Memory B cell (primary cell): ENCODE measurements around the gene TMEM161B.
"Not testable (repeated sequence)": the region's sequence is repeated elsewhere in the genome, so short reads cannot be mapped to it uniquely, and the experiment has no call there.

Experiments used
- ATAC-seq: fragments of 150-1000 bp; cut with Tn5 transposase; 2 replicates; pipeline ENCODE4 v1.10.0; 2021; ENCODE audit warnings: low read depth, mild to moderate bottlenecking, moderate library complexity
- DNase-seq, 2 donors: peaks; one replicate each; pipeline ENCODE4 v3.0.0; 2022; ENCODE audit warnings: low spot score in 2 of 2
- H3K27ac Mint-ChIP-seq: one replicate; pipeline ENCODE4 v1.8.0; 2022; ENCODE audit warnings: mild to moderate bottlenecking, moderate library complexity, mixed read lengths
- H3K27me3 Mint-ChIP-seq: one replicate; pipeline ENCODE4 v1.8.0; 2022; ENCODE audit warnings: mixed read lengths
- H3K36me3 Mint-ChIP-seq: one replicate; pipeline ENCODE4 v1.8.0; 2022; ENCODE audit warnings: mild to moderate bottlenecking, mixed read lengths
- H3K4me1 Mint-ChIP-seq: one replicate; pipeline ENCODE4 v1.8.0; 2022; ENCODE audit warnings: mixed read lengths
- H3K4me3 Mint-ChIP-seq: one replicate; pipeline ENCODE4 v1.8.0; 2022; ENCODE audit warnings: mild to moderate bottlenecking, moderate library complexity, mixed read lengths
- H3K9me3 Mint-ChIP-seq: one replicate; pipeline ENCODE4 v1.8.0; 2022; ENCODE audit warnings: mixed read lengths

TMEM161B gene

DNA sequence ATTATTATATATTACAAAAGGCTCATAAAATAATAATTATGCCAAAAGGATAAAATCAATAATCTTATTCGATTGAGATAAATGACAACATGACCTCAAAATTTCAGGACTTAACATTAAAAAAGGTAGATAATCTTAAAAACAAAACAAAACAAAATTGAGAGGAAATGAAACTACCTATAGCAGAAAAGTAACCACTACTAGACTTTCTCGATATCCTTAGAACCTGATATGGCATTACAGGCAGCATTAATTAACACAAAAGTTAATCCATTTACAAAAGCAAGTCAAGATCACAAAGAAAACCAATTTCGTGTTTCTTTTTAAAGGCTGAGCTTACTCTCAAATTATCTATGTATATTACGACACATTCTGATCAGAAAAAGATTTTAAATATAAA is 29.9 kb downstream of the TMEM161B start:
- no peak for DNase-seq

DNA sequence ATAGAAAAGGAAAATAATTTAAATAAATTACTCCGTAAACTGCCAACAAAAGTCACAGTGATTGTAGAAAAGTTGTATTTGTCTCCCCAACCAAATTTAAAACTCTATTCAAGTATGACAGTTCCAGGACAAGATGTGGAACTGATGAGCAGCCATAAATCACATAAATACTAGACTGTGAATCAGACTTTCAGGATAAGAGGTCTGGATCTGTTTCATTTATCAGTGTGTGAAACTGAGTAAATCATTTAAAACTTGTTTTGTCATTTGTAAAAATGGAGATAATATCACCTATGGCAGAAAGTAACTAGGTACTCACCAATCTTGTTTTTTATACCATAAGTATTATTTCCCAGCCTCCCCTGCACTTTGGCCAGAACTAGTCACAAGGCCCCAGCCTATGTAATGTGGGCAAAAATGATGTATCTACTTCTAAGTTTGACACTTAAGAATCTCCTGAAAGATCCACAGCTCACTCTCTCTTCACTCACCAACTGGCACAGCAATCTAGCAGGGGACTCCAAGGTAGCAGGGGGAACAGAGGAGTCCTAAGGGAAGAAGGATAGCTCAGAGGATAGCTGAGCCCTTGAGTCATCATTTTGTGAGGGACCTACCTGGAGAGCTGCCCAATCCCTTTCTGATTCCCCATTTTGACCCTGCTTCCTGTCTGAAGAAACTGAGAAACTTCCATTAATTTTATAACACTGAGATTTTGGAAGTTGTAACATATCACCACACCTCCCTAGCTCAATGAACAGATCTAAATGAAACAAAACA is 31.6 kb downstream of the TMEM161B start:
- peaks cover 13% of the 10 kb centered on the region for H3K4me1 Mint-ChIP-seq
- no peak for DNase-seq
- H3K27ac Mint-ChIP-seq: no peak overlapping the region
- H3K9me3 Mint-ChIP-seq: no peaks in the 10 kb centered on the region
- no peak overlapping the region for H3K4me3 Mint-ChIP-seq
- H3K36me3 Mint-ChIP-seq: peaks cover 31% of the 10 kb centered on the region
- H3K27me3 Mint-ChIP-seq: no peaks in the 10 kb centered on the region
- no peak for ATAC-seq

More for the DNA sequence above, 29.9 kb downstream of the TMEM161B start:
- H3K4me1 Mint-ChIP-seq: peaks cover 15% of the 10 kb centered on the region
- H3K36me3 Mint-ChIP-seq: peaks cover 24% of the 10 kb centered on the region
- no peak overlapping the region for H3K4me3 Mint-ChIP-seq
- no peak overlapping the region for H3K27ac Mint-ChIP-seq
- H3K27me3 Mint-ChIP-seq: no peaks in the 10 kb centered on the region
- ATAC-seq: no peak
- no peaks in the 10 kb centered on the region for H3K9me3 Mint-ChIP-seq

DNA sequence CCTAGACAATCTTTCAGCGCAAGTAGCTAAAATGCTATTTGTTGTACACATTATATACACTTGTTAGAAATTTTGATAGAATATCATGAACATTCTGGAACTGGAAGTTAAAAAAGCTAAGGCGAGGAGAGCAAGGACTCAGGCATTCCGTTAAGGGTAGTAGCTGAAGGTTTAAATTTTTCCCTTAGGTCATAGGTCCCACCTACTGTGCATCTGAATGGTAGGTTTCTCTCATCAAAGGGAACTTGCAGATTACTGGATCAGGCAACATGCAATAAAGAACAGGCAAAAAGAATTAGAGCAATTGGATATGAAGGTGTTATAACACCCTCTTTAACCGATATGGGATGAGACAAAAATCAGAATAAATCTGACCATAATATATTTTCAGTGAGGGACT is 32.8 kb downstream of the TMEM161B start:
- H3K9me3 Mint-ChIP-seq: no peaks in the 10 kb centered on the region
- DNase-seq: no peak
- peaks cover 8% of the 10 kb centered on the region for H3K4me1 Mint-ChIP-seq
- H3K27me3 Mint-ChIP-seq: no peaks in the 10 kb centered on the region
- H3K36me3 Mint-ChIP-seq: peaks cover 32% of the 10 kb centered on the region
- no peak for ATAC-seq
- H3K4me3 Mint-ChIP-seq: no peak overlapping the region
- H3K27ac Mint-ChIP-seq: no peak overlapping the region

DNA sequence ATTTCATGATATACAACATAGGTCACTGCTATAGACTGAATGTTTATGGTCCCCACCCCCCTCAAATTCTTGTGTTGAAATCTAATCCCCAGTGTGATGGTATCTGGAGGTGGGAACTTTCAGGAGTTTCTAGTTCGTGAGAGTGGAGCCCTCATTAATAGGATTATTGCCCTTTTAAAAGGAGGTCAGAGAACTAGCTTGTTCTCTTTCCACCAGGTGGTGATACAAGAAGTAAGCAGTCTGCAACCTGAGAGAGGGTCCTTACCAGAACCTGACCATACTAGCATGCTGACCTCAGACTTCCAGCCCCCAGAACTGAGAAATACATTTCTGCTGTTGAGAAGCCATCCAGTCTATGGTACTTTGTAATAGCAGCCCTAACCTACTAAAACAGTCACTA is 33.3 kb downstream of the TMEM161B start:
- Mint-ChIP-seq H3K9me3 (no peaks in the 10 kb centered on the region), H3K36me3 (peaks cover 36% of the 10 kb centered on the region), H3K4me3 (no peak overlapping the region), H3K27ac (no peak overlapping the region), H3K4me1 (peaks cover 8% of the 10 kb centered on the region), H3K27me3 (no peaks in the 10 kb centered on the region)
- DNase-seq: no peak
- ATAC-seq: no peak

DNA sequence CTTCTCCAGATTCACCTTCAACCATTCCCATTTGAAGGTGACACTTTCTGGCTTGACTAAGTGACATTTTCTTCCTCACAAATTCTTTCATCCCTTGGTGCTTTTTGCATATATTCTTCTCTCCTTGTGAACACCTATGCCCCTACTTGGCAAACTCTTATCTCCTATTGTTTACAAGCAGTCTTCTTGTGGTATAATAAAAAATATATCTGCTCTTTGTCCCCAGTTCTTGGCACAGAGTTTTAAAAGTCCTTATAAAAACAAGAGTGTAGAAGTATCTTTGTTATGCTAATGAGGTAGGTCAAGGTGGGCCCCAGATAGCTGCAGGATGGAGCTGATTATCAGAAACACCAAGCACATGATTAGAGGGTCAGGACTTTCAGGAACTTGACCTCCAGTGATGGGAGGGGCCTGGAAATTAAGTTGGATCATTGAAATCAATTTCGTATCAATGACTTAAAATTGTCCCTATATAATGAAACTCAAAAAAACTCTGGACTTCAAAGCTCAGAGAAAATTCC is 38.0 kb downstream of the TMEM161B start:
- no peak for ATAC-seq
- no peaks in the 10 kb centered on the region for H3K9me3 Mint-ChIP-seq
- H3K4me1 Mint-ChIP-seq: peaks cover 9% of the 10 kb centered on the region
- no peak for DNase-seq
- H3K4me3 Mint-ChIP-seq: no peak overlapping the region
- H3K27ac Mint-ChIP-seq: no peak overlapping the region
- H3K36me3 Mint-ChIP-seq: peaks cover 40% of the 10 kb centered on the region
- H3K27me3 Mint-ChIP-seq: no peaks in the 10 kb centered on the region

DNA sequence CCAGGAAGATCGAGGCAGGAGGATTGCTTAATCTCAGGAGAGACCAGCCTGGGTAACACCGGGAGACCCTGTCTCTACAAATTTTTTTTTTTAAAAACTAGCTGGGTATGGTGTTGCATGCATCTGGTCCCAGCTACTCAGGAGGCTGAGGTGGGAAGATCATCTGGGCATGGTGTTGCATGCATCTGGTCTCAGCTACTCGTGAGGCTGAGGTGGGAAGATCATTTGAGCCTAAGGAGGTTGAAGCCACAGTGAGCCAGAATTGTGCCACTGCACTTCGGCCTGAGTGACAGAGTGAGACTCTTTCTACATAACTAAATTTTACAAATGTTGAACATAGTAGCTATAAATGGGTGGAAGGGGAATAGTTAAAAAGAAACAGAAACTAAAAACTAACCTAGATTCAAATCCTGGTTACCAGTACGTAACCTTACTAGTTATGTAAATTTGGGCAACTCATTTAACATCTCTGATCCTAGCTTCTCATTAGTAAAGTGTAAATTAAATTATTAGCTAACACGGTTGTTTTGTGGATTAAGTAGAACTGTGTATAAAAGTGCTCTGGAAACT is 41.7 kb downstream of the TMEM161B start:
- no peak overlapping the region for H3K27ac Mint-ChIP-seq
- H3K4me3 Mint-ChIP-seq: no peak overlapping the region
- H3K36me3 Mint-ChIP-seq: peaks cover 23% of the 10 kb centered on the region
- ATAC-seq: no peak
- no peak for DNase-seq
- no peaks in the 10 kb centered on the region for H3K9me3 Mint-ChIP-seq
- H3K27me3 Mint-ChIP-seq: no peaks in the 10 kb centered on the region
- H3K4me1 Mint-ChIP-seq: peaks cover 9% of the 10 kb centered on the region

DNA sequence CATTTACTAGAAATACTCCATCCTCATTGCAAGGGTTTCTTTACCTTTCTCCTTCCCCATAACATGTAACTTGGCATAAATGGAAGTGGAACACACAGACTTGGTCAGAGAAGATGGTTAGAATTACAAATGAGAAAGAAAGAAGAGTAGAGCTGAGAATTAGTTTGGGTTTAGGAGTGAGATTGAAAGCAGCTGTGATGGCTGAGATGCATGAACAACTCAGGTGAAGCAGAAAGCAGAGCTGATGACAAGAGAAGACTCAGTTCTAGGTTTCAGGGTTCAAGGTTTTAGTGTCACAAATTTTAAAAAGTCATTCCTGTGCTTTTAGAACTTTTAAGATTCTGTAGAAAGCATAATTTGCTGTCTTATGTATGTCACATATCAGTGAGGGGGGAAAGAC is 54.0 kb downstream of the TMEM161B start:
- no peak overlapping the region for H3K4me3 Mint-ChIP-seq
- H3K27me3 Mint-ChIP-seq: no peaks in the 10 kb centered on the region
- ATAC-seq (no peak), DNase-seq (no peak)
- H3K36me3 Mint-ChIP-seq: peaks cover 50% of the 10 kb centered on the region
- no peaks in the 10 kb centered on the region for H3K4me1 Mint-ChIP-seq
- no peak overlapping the region for H3K27ac Mint-ChIP-seq
- no peaks in the 10 kb centered on the region for H3K9me3 Mint-ChIP-seq

DNA sequence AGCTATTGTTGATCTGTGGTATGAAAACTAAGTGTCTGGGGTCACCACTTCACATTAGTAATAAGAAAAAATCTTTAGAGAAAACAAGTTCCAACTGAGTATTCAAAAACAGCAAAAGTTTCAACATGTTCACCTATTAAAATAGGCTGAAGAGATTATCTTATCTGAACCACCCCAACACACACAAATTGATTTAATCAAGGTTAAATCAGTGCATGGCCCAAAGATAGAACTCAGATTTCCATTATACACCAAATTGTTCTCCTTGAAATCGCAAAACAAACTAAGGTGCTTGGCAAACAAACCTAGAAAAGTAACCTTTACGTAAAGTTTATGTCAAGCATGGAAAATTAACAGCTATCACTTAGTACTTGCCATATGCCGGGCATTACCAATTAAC is 61.1 kb downstream of the TMEM161B start:
- Mint-ChIP-seq H3K36me3 (peaks cover 27% of the 10 kb centered on the region), H3K4me3 (no peak overlapping the region), H3K27ac (no peak overlapping the region), H3K4me1 (no peaks in the 10 kb centered on the region), H3K9me3 (no peaks in the 10 kb centered on the region), H3K27me3 (no peaks in the 10 kb centered on the region)
- no peak for ATAC-seq
- no peak for DNase-seq

DNA sequence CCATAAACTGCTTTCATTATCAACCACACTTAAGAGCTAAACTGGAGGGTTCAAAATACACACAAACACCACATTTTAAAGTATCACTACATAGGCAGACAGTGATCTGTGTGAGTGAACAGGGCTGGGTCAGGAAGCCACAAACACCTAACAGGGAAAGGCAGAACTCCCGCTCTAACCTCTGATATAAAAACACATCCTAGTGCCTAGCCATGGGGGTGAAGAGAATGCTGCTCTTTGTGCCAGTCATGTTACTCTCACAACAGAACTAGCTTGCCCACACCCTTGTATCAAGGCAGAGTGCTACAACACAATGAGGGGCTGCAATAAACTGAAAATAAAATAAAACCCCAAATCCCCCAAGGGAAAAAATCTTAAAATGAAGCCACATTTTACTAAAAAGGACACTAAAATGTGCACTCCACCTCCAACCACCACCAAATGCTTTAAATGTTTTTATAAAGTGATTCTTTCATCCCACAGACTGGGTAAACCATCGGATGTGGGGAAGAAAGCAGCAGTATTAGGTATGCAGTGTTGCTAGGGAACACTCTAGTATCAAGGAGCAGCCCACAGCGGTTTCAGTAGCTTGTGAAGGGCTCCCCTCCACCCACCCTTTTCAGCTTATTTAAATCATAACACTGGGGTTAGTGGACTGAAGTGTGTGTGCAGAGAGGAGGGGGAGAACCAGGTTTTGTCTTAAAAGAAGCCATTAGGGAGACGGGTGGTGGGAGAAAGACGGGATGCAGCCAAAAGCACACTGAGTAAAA is 64.5 kb downstream of the TMEM161B start:
- H3K36me3 Mint-ChIP-seq: peaks cover 30% of the 10 kb centered on the region
- no peaks in the 10 kb centered on the region for H3K4me1 Mint-ChIP-seq
- no peaks in the 10 kb centered on the region for H3K27me3 Mint-ChIP-seq
- ATAC-seq (no peak), DNase-seq (no peak)
- H3K27ac Mint-ChIP-seq: no peak overlapping the region
- H3K4me3 Mint-ChIP-seq: no peak overlapping the region
- no peaks in the 10 kb centered on the region for H3K9me3 Mint-ChIP-seq

DNA sequence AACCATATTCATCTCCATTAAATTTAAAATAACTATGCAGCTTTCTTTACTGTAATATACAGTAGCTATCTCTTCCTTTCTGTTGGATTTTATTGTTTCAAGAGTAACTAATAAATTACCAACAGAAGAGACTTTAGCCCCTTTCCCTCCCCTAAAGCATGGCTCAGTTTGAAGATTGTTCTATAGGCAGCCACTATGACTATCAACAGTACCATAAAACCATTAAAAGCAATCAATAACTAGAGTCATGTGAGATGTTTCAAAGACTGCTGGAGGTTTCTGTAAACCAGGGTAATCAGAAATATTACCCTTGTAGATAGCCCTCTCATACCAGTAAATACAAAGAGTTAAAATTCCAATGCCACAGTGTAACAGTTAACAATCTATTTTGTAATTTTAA is 73.0 kb downstream of the TMEM161B start:
- no peak for ATAC-seq
- Mint-ChIP-seq H3K27ac (no peak overlapping the region), H3K27me3 (no peaks in the 10 kb centered on the region), H3K4me3 (no peak overlapping the region), H3K4me1 (no peaks in the 10 kb centered on the region), H3K9me3 (peaks cover 8% of the 10 kb centered on the region), H3K36me3 (peaks cover 45% of the 10 kb centered on the region)
- DNase-seq: no peak

DNA sequence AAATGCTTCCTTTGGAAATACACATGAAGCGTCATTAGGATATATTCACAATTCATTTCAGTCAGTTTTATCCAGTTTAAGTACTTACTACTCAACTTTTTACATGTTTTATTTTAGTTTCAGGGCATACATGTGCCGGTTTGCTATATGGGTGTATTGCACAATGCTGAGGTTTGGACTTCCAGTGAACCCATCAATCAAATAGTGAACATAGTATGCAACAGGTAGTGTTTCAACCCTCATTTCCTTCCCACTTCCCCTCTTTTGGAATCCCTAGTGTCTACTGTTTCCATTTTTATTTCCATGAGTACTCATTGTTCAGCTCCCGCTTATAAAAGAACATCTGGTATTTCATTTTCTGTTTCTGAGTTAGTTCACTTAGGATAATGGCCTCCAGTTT is 74.7 kb downstream of the TMEM161B start:
- ATAC-seq: no peak
- H3K4me1 Mint-ChIP-seq: no peaks in the 10 kb centered on the region
- H3K27ac Mint-ChIP-seq: no peak overlapping the region
- DNase-seq: no peak
- H3K4me3 Mint-ChIP-seq: no peak overlapping the region
- H3K36me3 Mint-ChIP-seq: peaks cover 40% of the 10 kb centered on the region
- peaks cover 11% of the 10 kb centered on the region for H3K9me3 Mint-ChIP-seq
- no peaks in the 10 kb centered on the region for H3K27me3 Mint-ChIP-seq

DNA sequence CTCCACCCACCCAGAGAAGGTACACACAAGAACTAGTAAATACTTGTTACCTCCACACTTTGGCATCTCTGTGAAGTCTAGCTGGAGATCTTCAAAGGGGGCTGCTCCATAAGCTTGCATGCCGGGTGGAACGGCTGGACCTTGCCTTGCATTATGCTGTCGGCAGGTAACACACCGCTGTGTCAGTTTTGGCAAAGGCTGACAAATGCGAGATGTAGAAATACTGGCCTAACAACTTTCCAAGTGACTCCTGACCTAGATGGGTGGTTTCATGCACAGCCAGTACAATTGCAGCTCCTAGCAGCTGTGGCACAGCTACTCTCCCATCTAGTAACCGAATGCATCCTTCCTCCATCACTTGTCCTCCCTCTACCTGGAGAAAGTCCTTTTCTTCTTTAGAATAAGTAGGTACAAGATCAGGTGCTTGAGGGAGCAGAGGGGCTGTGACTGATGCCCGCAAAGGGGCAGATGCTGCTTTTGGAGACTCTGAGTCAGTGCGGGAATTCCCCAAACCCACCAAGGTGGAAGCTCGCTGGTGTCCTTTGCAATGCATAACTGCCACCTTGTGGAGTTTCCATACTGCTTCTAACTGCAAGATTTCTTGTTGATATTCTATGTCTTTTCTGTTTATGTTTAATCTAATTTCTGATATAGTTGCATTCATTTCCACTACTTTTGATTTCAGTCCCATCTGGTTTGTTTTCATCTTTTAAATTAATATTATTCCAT is 78.4 kb downstream of the TMEM161B start:
- DNase-seq (no peak), ATAC-seq (no peak)
- no peak overlapping the region for H3K27ac Mint-ChIP-seq
- H3K36me3 Mint-ChIP-seq: peaks cover 45% of the 10 kb centered on the region
- H3K4me3 Mint-ChIP-seq: no peak overlapping the region
- no peaks in the 10 kb centered on the region for H3K27me3 Mint-ChIP-seq
- peaks cover 16% of the 10 kb centered on the region for H3K9me3 Mint-ChIP-seq
- no peaks in the 10 kb centered on the region for H3K4me1 Mint-ChIP-seq

DNA sequence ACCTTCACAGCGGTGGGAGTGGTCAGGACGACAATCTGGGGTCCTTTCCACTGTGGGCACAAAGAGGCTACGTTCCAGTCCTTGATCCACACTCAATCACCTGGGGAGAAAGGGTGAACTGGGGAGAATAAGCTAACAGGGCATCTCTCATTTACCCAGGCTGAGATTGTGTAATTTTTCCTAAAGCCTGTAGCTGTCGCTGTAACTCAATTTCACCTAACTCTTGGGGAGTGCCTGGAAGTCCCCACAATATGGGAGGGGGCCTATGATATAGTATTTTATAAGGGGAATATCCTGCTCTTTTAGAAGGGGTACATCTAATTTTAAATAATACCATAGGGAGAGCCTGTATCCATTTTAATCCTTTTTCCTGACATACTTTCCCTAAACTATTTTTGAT is 79.2 kb downstream of the TMEM161B start:
- H3K4me3 Mint-ChIP-seq, H3K27ac Mint-ChIP-seq, ATAC-seq, H3K27me3 Mint-ChIP-seq, DNase-seq, H3K4me1 Mint-ChIP-seq: not testable (repeated sequence)
- Mint-ChIP-seq H3K36me3 (peaks cover 47% of the 10 kb centered on the region), H3K9me3 (peaks cover 16% of the 10 kb centered on the region)
